Hepatocyte (in vitro differentiated cells): Measurements from ENCODE around the gene DPY19L2. TPM values are rescaled to one million over a fixed set of nuclear protein-coding genes. Genes with fewer than 3 reads are reported as not detected.
"Not testable (repeated sequence)": the region's sequence is repeated elsewhere in the genome, so short reads cannot be mapped to it uniquely, and the experiment has no call there.

Source experiments
- DNase-seq: peaks from one replicate; pipeline ENCODE4 v3.0.0-alpha.2; 2016; ENCODE audit warnings: low spot score
- H2AFZ ChIP-seq: fragments of 200-600 bp; sonication (generic); 2 replicates; pipeline ENCODE4 v1.6.0; 2016; ENCODE audit warnings: antibody characterized with exemption, mild to moderate bottlenecking
- H3K27ac ChIP-seq: fragments of 200-600 bp; sonication (generic); 2 replicates; pipeline ENCODE4 v1.5.1; 2016; ENCODE audit warnings: mild to moderate bottlenecking
- H3K27me3 ChIP-seq: fragments of 200-600 bp; sonication (generic); 2 replicates; pipeline ENCODE4 v1.6.1; 2016
- H3K36me3 ChIP-seq: fragments of 200-600 bp; sonication (generic); replicated peaks from 2 replicates; pipeline ENCODE4 v1.5.1; 2016; ENCODE audit warnings: low read depth; ENCODE audit not compliant: insufficient read depth
- H3K4me1 ChIP-seq: fragments of 200-600 bp; sonication (generic); 2 replicates; pipeline ENCODE4 v1.5.1; 2016; ENCODE audit warnings: mild to moderate bottlenecking, moderate library complexity; ENCODE audit not compliant: insufficient read depth
- H3K4me2 ChIP-seq: fragments of 200-600 bp; sonication (generic); 2 replicates; pipeline ENCODE4 v1.6.0; 2016
- H3K4me3 ChIP-seq: fragments of 200-600 bp; sonication (generic); 2 replicates; pipeline ENCODE4 v1.5.1; 2016; ENCODE audit warnings: mild to moderate bottlenecking
- H3K79me2 ChIP-seq: fragments of 200-600 bp; sonication (generic); 2 replicates; pipeline ENCODE4 v1.6.0; 2017; ENCODE audit warnings: mild to moderate bottlenecking
- H3K9me2 ChIP-seq: fragments of 200-600 bp; sonication (generic); replicated peaks from 2 replicates; pipeline ENCODE4 v1.6.0; 2017; ENCODE audit warnings: mild to moderate bottlenecking; ENCODE audit not compliant: insufficient read depth
- H3K9me3 ChIP-seq: fragments of 200-600 bp; sonication (generic); 2 replicates; pipeline ENCODE4 v1.5.1; 2016; ENCODE audit warnings: low read depth, mild to moderate bottlenecking
- H4K20me1 ChIP-seq: fragments of 200-600 bp; sonication (generic); 2 replicates; pipeline ENCODE4 v1.6.0; 2016; ENCODE audit warnings: mild to moderate bottlenecking; ENCODE audit not compliant: insufficient read depth, poor library complexity, severe bottlenecking
- WGBS: methylation state at CpG from one replicate; pipeline ENCODE4 v1.1.6; 2016; ENCODE audit warnings: low lambda C conversion rate; ENCODE audit errors: missing lambda C conversion rate; 5-methylcytosine and 5-hydroxymethylcytosine counted together
- polyA plus RNA-seq: library from polyadenylated mRNA; unstranded; fragments of >200 nt; fragmentation: Nextera tagmentation; extraction: Ambion mirVana; gene quantifications from 2 replicates; pipeline ENCODE4 v1.2.1, GENCODE V29; 2016
- total RNA-seq: library from RNA; depleted of rRNA; stranded (reverse); fragments of >200 nt; gene quantifications from 2 replicates; pipeline ENCODE4 v1.2.3, GENCODE V29; 2014

DPY19L2 gene
- total and polyA plus RNA-seq, 2 experiments from 2014 or later, result 5.0 to 11.6 TPM

GRCh38 chr12:63594828-63595227, 73.5 kb downstream of the DPY19L2 start:
- not testable (repeated sequence) for H3K9me3 ChIP-seq, H3K79me2 ChIP-seq, H3K4me3 ChIP-seq, H3K27me3 ChIP-seq, H3K4me1 ChIP-seq, H3K4me2 ChIP-seq, H3K27ac ChIP-seq, H3K9me2 ChIP-seq, H3K36me3 ChIP-seq, H2AFZ ChIP-seq, H4K20me1 ChIP-seq
- peak; percentile 45 for DNase-seq
- WGBS, result 18% methylated on average over 4 of the region's 4 CpGs

DNA sequence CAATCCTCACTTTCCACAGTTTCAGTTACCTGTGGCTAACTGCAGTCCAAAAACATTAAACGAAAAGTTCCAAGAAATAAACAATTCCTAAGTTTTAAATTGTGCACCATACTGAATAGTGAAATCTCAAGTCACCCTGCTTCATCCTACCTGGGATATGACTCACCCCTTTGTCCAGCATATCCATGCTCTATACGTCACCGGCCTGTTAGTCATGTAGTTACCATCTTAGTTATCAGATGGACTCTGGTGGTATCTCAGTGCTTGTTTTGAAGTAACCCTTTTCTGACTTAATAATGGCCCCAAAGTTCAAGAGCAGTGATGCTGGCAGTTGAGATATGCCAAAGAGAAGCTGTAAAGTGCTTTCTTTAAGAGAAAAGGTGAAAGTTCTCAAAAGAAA, 83.9 kb downstream of the DPY19L2 start:
- not testable (repeated sequence) for H4K20me1 ChIP-seq, H3K27ac ChIP-seq, H3K79me2 ChIP-seq, H2AFZ ChIP-seq, H3K4me3 ChIP-seq, H3K36me3 ChIP-seq, H3K9me3 ChIP-seq, H3K4me1 ChIP-seq, H3K9me2 ChIP-seq, H3K27me3 ChIP-seq, H3K4me2 ChIP-seq
- DNase-seq, result peak; percentile 45
- WGBS, result 71% methylated on average over 3 of the region's 3 CpGs

- H3K4me2 ChIP-seq, H2AFZ ChIP-seq, H3K9me3 ChIP-seq, H3K9me2 ChIP-seq, H3K79me2 ChIP-seq, H3K4me1 ChIP-seq, H3K27ac ChIP-seq, H3K4me3 ChIP-seq, H3K36me3 ChIP-seq, H4K20me1 ChIP-seq, H3K27me3 ChIP-seq, DNase-seq: not testable (repeated sequence)
- WGBS, result 81% methylated on average over 1 of the region's 1 CpG
Observed at GRCh38 chr12:63583289-63583688, 85.0 kb downstream of the DPY19L2 start.

DNA sequence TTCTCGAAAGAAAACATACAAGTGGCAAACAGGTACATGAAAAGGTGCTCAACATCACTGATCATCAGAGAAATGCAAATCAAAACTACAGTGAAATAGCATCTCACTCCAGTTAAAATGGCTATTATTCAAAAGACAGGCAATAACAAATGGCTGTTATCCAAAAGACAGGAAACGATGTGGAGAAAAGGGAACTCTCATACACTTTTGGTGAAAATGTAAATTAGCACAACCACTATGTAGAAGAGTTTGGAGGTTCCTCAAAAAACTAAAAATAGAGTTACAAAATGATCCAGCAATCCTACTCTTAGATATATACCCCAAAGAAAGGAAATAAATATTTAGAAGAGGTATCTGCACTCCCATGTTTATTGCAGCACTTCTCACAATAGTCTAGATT, 90.7 kb downstream of the DPY19L2 start:
- not testable (repeated sequence) for H4K20me1 ChIP-seq, H3K4me1 ChIP-seq, H2AFZ ChIP-seq, H3K27ac ChIP-seq, H3K27me3 ChIP-seq, DNase-seq, H3K79me2 ChIP-seq, H3K9me2 ChIP-seq, H3K36me3 ChIP-seq, H3K9me3 ChIP-seq, H3K4me2 ChIP-seq, H3K4me3 ChIP-seq
- WGBS, result 96% methylated on average over 2 of the region's 2 CpGs

- not testable (repeated sequence) for H3K4me1 ChIP-seq, H3K4me3 ChIP-seq, H3K79me2 ChIP-seq, H3K27me3 ChIP-seq, H3K4me2 ChIP-seq, H3K36me3 ChIP-seq, H3K9me3 ChIP-seq, H3K27ac ChIP-seq, H2AFZ ChIP-seq, DNase-seq, H3K9me2 ChIP-seq, H4K20me1 ChIP-seq
- WGBS, result 98% methylated on average over 4 of the region's 4 CpGs
Observed at GRCh38 chr12:63572038-63572437, 96.3 kb downstream of the DPY19L2 start.

GRCh38 chr12:63558445-63558844, 109.8 kb downstream of the DPY19L2 start:
- 79% methylated on average over 6 of the region's 6 CpGs for WGBS
- not testable (repeated sequence) for H3K9me2 ChIP-seq, H3K36me3 ChIP-seq, H3K27ac ChIP-seq, H2AFZ ChIP-seq, H3K4me1 ChIP-seq, H3K4me3 ChIP-seq, H3K9me3 ChIP-seq, DNase-seq, H3K27me3 ChIP-seq, H3K4me2 ChIP-seq, H4K20me1 ChIP-seq, H3K79me2 ChIP-seq

- not testable (repeated sequence) for DNase-seq, H3K9me2 ChIP-seq, H3K27ac ChIP-seq, H2AFZ ChIP-seq, H3K36me3 ChIP-seq, H3K4me3 ChIP-seq, H3K4me1 ChIP-seq, H3K9me3 ChIP-seq, H3K79me2 ChIP-seq, H3K27me3 ChIP-seq, H3K4me2 ChIP-seq, H4K20me1 ChIP-seq
- WGBS, result 73% methylated on average over 13 of the region's 13 CpGs
Observed at GRCh38 chr12:63551397-63551796, 116.9 kb downstream of the DPY19L2 start.

DNA sequence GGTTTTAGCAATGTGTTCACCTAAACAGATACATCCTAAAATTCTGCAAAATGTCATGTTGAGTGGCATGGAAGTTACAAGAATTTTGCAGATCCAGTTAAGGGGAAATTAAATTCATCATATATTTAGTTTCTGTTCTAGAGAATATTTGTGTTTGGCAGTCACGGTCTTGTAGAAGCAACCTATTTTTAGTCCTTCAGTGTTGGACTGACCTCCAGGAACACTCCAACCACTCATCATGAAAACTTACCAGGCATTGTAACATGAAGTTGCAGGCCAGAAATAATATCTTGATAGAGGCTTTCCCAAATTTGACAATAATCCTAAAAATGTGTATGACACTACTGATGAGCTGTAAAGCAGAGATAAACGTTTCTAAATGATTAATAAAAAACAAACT, 119.3 kb downstream of the DPY19L2 start:
- 70% methylated on average over 2 of the region's 2 CpGs for WGBS
- H2AFZ ChIP-seq, H3K4me1 ChIP-seq, H3K9me2 ChIP-seq, H3K79me2 ChIP-seq, H3K4me2 ChIP-seq, H3K36me3 ChIP-seq, H4K20me1 ChIP-seq, H3K4me3 ChIP-seq, H3K27ac ChIP-seq, H3K9me3 ChIP-seq, DNase-seq, H3K27me3 ChIP-seq: not testable (repeated sequence)

DNA sequence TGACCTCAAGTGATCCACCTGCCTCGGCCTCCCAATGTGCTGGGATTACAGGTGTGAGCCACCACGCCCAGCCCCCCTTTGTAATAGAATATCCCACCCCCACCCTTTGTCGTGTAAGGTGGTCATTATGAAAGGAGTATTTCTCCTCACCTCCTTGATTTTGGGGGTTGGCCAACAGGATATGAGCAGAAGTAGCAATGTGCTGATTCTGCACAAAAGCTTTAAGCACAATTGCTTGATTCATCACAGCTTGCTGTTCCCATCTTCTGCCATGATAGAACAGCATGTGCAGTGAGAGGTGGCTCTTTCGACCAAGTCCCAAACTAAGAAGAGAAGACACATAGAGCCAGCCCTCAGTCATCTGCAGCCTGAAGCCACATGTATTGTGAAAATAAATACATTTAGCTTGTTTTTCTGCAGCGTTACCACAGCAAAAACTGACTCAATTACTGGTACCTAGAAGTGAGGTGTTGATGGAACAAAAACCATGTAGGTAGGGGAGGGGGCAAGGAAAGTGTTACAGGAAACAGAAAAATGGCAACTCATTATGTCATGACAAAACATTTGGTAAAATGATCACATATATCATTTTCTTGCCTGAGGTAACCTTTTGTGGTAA, 122.9 kb downstream of the DPY19L2 start:
- 86% methylated on average over 4 of the region's 5 CpGs for WGBS
- H3K27ac ChIP-seq, result not testable (repeated sequence)

More for the DNA sequence above, 122.9 kb downstream of the DPY19L2 start:
- H3K79me2 ChIP-seq, H3K4me3 ChIP-seq, H2AFZ ChIP-seq, H4K20me1 ChIP-seq, H3K4me1 ChIP-seq, H3K36me3 ChIP-seq, H3K27me3 ChIP-seq, H3K9me3 ChIP-seq, H3K4me2 ChIP-seq, H3K9me2 ChIP-seq, DNase-seq: not testable (repeated sequence)
